ENCODE data around the gene KCNK1. TPM values are rescaled to one million over a fixed set of nuclear protein-coding genes. Genes with fewer than 3 reads are reported as not detected.

Gene KCNK1
- total RNA-seq, 3 donors from 2014 or later = 22.2 to 44.8 (median 43.6) TPM

DNA sequence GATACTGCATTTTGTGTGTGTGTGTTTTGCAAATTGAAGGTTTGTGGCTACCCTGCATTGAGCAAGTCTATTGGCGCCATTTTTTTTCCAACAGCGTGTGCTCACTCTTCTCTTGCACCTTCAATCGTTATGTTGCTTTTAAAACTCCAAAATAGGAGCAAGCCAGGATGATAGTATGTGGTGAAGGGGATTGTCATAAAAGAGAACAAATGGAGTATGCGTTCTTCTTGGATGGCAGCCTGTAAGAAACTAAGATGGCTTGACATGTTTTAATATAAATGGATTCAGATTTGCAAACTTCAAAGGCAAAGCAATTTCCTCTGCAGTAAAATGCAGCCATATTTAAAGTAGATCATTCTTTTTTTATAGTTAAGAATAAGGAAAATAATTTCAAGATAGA lies 43.2 kb upstream of the KCNK1 start:
- no peak for DNase-seq
- intact Hi-C loops (cut with DNase I, micrococcal nuclease) = no loop called here
- Histone ChIP-seq H3K36me3 (ENCODE audit: low read depth) (no peaks in the 10 kb centered on the region), H3K4me1 (ENCODE audit: low read depth) (no peaks in the 10 kb centered on the region), H3K9me3 (no peaks in the 10 kb centered on the region), H3K4me3 (no peak overlapping the region)
- TF ChIP-seq, protein P1, sequence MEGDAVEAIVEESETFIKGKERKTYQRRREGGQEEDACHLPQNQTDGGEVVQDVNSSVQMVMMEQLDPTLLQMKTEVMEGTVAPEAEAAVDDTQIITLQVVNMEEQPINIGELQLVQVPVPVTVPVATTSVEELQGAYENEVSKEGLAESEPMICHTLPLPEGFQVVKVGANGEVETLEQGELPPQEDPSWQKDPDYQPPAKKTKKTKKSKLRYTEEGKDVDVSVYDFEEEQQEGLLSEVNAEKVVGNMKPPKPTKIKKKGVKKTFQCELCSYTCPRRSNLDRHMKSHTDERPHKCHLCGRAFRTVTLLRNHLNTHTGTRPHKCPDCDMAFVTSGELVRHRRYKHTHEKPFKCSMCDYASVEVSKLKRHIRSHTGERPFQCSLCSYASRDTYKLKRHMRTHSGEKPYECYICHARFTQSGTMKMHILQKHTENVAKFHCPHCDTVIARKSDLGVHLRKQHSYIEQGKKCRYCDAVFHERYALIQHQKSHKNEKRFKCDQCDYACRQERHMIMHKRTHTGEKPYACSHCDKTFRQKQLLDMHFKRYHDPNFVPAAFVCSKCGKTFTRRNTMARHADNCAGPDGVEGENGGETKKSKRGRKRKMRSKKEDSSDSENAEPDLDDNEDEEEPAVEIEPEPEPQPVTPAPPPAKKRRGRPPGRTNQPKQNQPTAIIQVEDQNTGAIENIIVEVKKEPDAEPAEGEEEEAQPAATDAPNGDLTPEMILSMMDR (IDR thresholded peaks at IDR 0.05) = no peak
- no peak for ATAC-seq

DNA sequence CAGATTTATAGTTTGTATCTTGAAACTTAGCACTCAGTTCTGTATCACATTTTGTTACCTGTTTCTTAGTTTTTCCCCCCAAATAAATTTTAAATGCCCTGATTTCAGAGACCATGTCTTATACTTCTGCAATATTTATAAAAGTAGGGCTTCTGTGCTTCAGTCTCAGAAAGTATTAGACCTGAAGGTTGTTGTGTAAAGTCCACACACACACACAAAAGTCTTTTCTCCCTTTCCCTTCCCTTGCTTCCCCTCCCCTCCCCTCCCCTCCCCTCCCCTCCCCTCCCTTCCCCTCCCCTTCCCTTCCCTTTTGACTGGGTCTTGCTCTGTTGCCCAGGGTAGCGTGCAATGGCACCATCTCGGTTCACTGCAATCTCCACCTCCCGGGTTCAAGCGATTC lies 41.0 kb upstream of the KCNK1 start:
- Histone ChIP-seq H3K9me3 (no peaks in the 10 kb centered on the region), H3K36me3 (ENCODE audit: low read depth) (no peaks in the 10 kb centered on the region), H3K4me3 (no peak overlapping the region), H3K4me1 (ENCODE audit: low read depth) (no peaks in the 10 kb centered on the region)
- ATAC-seq (no peak), DNase-seq (no peak)
- TF ChIP-seq, protein P1 (IDR thresholded peaks at IDR 0.05) = no peak
- intact Hi-C loops (cut with DNase I, micrococcal nuclease) = no loop called here

DNA sequence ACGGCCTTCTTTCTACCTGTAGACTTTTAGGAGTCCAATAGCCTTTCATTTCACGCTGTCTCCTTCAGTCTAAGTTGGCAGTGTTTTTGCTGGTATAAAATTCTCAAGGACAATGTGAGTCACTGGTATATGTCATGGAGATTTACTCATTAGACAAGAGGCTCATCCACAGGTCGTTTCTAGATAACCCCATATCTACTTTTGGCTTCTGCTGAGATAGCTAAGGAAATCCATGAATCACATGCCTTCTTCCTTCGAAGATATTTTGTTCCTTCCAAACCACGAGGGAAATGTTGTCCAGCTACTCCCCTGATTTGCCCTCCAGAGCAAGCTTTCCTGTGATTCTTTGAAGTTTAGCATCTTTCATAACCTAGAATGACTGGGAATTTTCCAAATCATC lies 38.5 kb upstream of the KCNK1 start:
- no peaks in the 10 kb centered on the region for H3K9me3 ChIP-seq

DNA sequence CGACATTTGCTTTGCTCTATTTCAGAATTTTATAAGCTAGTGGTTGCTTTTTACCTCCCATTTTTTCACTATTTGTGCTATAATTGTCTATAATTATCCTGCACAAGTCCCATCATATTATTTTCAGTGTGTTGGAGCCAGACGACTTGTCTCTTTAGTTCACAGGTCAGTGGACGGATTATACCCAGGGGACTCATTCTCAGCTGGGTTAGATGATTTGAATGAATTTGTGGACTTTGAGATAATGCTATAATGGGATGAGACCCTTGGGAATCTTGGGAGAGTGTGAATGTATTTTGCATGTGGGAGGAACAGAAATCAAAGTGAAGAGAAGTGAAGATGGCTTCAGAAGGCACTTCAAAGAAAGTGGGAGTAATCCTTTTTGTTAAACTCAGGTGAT lies 31.5 kb upstream of the KCNK1 start:
- TF ChIP-seq, protein P1 (IDR thresholded peaks at IDR 0.05) = no peak
- DNase-seq = no peak
- Histone ChIP-seq H3K9me3 (no peaks in the 10 kb centered on the region), H3K4me3 (no peak overlapping the region), H3K4me1 (ENCODE audit: low read depth) (no peaks in the 10 kb centered on the region), H3K36me3 (ENCODE audit: low read depth) (no peaks in the 10 kb centered on the region)
- ATAC-seq = no peak
- intact Hi-C loops (cut with DNase I, micrococcal nuclease) = no loop called here

More for the DNA sequence above, 38.5 kb upstream of the KCNK1 start:
- Histone ChIP-seq H3K36me3 (ENCODE audit: low read depth) (no peaks in the 10 kb centered on the region), H3K4me3 (no peak overlapping the region), H3K4me1 (ENCODE audit: low read depth) (no peaks in the 10 kb centered on the region)
- ATAC-seq (no peak), DNase-seq (no peak)
- intact Hi-C loops (cut with DNase I, micrococcal nuclease) = no loop called here
- TF ChIP-seq, protein P1 (IDR thresholded peaks at IDR 0.05) = no peak

DNA sequence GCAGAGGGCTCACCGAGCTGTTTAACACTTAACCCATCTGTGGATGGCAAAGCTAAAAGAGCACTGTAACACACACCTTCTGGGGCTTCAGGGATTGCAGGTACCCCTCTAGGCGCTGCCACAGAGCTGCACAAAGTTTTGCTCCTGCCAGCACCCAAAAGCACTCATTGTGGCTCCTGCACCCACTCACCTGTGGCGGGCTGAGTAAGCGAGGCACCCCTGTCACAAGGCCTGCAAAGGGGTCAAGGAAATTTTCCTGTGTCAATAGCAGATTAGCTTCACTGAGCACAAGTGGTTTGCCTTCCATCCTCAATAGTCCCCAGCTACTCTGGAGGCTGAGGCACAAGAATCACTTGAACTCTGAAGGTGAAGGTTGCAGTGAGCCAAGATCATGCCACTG lies 29.5 kb upstream of the KCNK1 start:
- Histone ChIP-seq H3K4me3 (no peak overlapping the region), H3K9me3 (no peaks in the 10 kb centered on the region), H3K4me1 (ENCODE audit: low read depth) (no peaks in the 10 kb centered on the region), H3K36me3 (ENCODE audit: low read depth) (no peaks in the 10 kb centered on the region)
- no peak for DNase-seq
- intact Hi-C loops (cut with DNase I, micrococcal nuclease) = no loop called here
- TF ChIP-seq, protein P1 (IDR thresholded peaks at IDR 0.05) = no peak
- ATAC-seq = no peak

DNA sequence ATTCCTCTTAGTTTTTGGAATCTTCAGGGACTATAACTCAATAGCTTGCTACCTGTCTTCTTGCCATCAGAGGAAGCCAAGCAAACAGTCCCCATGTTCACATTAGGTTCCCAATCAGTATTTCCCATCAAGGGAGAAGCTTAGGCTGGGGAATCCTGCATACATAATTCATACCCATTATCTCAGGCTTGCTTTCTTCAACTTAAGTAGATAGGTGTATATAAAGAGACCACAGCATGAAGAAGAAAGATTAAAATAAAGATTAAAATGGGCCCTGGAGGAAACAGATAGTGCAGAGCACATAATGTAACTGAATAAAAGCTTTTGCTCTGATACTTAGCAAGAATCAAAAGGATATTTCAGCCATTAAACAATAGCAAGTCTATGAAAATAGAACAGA lies 29.0 kb upstream of the KCNK1 start:
- ATAC-seq (no peak), DNase-seq (no peak)
- H3K9me3 ChIP-seq = no peaks in the 10 kb centered on the region
- TF ChIP-seq, protein P1 (IDR thresholded peaks at IDR 0.05) = no peak
- H3K36me3 ChIP-seq (ENCODE audit: low read depth) = no peaks in the 10 kb centered on the region
- no peak overlapping the region for H3K4me3 ChIP-seq
- H3K4me1 ChIP-seq (ENCODE audit: low read depth) = no peaks in the 10 kb centered on the region
- intact Hi-C loops (cut with DNase I, micrococcal nuclease) = no loop called here
